Naive thymus-derived CD8-positive, alpha-beta T cell (primary cell): Measurements from ENCODE around the gene CFAP65. TPM values are rescaled to one million over a fixed set of nuclear protein-coding genes. Genes with fewer than 3 reads are reported as not detected.
A peak's percentile ranks its signal among the peaks of the same experiment; 100 is the strongest.

Experiments
- ATAC-seq, 2 donors: fragments of 150-1000 bp; cut with Tn5 transposase in 1 of 2; sonication (Bioruptor Pico), chemical (Tn5 transposase) in 1 of 2; 1 replicate in 1 of 2; 2 replicates in 1 of 2; pipeline ENCODE4 v1.10.0; 2021; ENCODE audit warnings: mild to moderate bottlenecking in 2 of 2, moderate library complexity in 2 of 2
- POLR2A ChIA-PET: fragments of 350-600 bp; sonication (Branson Sonifier 250); formaldehyde crosslinking; loops from one replicate; lab custom pipeline; 2021; ENCODE audit warnings: antibody characterized with exemption; lab: Charles Lee
- DNase-seq, 10 donors: peaks; one replicate each; pipeline versions ENCODE4 v3.0.0 to v3.0.0-alpha.2; 2020 to 2022
- H3K27ac Mint-ChIP-seq, 10 donors: one replicate each; pipeline ENCODE4 v1.8.0; 2020 to 2022; ENCODE audit warnings: mild to moderate bottlenecking in 10 of 10, mixed read lengths in 10 of 10, moderate library complexity in 4 of 10, inconsistent platforms in 1 of 10
- H3K27me3 Mint-ChIP-seq, 5 donors: one replicate each; pipeline ENCODE4 v1.8.0; 2021 to 2022; ENCODE audit warnings: mixed read lengths in 5 of 5
- H3K36me3 Mint-ChIP-seq, 3 donors: one replicate each; pipeline ENCODE4 v1.8.0; 2020 to 2022; ENCODE audit warnings: mixed read lengths in 3 of 3, mild to moderate bottlenecking in 2 of 3, inconsistent platforms in 1 of 3
- H3K4me1 Mint-ChIP-seq, 4 donors: one replicate each; pipeline ENCODE4 v1.8.0; 2021 to 2022; ENCODE audit warnings: mixed read lengths in 4 of 4
- H3K4me3 Mint-ChIP-seq, 10 donors: one replicate each; pipeline ENCODE4 v1.8.0; 2020 to 2022; ENCODE audit warnings: mild to moderate bottlenecking in 10 of 10, mixed read lengths in 10 of 10, moderate library complexity in 6 of 10, inconsistent platforms in 1 of 10
- H3K9me3 Mint-ChIP-seq, 9 donors: one replicate each; pipeline ENCODE4 v1.8.0; 2020 to 2022; ENCODE audit warnings: mixed read lengths in 9 of 9, mild to moderate bottlenecking in 3 of 9, inconsistent platforms in 1 of 9, moderate library complexity in 1 of 9
- polyA plus RNA-seq, 3 donors: library from polyadenylated mRNA; unstranded; fragments of 300-500 nt; fragmentation: Illumina TruSeq; gene quantifications; one replicate each; pipeline ENCODE4 v1.2.3, GENCODE V29; 2021
- total RNA-seq, 8 experiments: library from RNA in 2 of 8; stranded (reverse) in 2 of 8; gene quantifications; one replicate each; pipeline ENCODE4 v1.2.3 and lab custom pipeline; 2021 to 2026

Gene CFAP65
- total and polyA plus RNA-seq, 5 experiments from 2014 or later = 0.23 TPM; not detected in 4

DNA sequence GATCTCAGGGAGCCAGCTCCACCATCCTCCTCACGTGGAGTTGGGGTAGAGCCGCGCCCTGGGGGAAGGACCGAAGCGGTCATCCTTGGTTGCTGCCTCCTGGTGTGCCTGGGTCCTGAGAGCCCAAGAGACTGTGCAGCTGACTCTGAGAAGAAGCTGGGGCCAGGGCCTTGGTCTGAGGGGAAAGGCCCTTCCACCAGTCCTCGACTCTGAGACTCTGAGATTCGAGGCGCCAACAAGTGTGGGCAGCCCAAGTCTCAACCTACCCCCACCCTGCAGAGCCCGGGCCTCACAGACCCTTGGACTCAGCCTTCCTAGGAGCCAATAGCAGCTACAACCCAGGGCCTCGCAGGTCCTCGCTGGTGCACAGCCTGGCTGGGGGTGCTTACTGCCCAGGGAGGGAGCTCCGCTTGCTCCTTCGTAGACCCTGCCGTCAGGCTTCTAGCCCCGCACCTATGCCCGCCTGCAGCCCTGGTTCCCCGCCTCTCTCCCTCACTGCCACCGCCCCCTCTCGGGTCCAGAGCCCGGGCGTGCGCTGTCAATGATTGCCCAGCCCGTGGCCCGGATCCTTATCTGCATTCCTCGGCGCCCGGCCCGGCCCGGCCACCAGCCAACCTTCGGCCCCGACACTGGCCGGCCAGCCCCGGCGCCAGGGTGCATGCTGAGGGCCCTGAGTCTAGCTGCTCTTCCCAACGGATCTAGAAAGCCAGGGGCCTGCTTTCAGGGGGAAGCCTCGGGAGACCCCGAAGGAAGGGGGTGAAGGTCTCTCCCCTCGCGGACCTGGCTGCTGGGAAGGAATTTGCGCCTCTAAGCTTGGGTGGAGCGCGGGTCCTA is 17.4 kb upstream of the CFAP65 start:
- Mint-ChIP-seq H3K27ac (peak overlapping the region in 1 of 10 donors; percentile 65), H3K4me1 (peaks cover 15 to 28% (median 20%) of the 10 kb centered on the region in 4 donors), H3K36me3 (peaks cover 0 to 4% (median 0%) of the 10 kb centered on the region in 3 donors), H3K9me3 (no peaks in the 10 kb centered on the region), H3K4me3 (peak overlapping the region in 8 of 10 donors; percentile 11 to 87 (median 66)), H3K27me3 (peaks cover 37 to 82% (median 53%) of the 10 kb centered on the region in 5 donors)
- POLR2A ChIA-PET = interaction anchor here (1.0 kb wide), 1 partner anchor 95 kb away, joined by 3 read pairs; no protein-coding TSS in a partner anchor
- ATAC-seq (no peak), DNase-seq (peak in 1 of 10 donors; percentile 8)

DNA sequence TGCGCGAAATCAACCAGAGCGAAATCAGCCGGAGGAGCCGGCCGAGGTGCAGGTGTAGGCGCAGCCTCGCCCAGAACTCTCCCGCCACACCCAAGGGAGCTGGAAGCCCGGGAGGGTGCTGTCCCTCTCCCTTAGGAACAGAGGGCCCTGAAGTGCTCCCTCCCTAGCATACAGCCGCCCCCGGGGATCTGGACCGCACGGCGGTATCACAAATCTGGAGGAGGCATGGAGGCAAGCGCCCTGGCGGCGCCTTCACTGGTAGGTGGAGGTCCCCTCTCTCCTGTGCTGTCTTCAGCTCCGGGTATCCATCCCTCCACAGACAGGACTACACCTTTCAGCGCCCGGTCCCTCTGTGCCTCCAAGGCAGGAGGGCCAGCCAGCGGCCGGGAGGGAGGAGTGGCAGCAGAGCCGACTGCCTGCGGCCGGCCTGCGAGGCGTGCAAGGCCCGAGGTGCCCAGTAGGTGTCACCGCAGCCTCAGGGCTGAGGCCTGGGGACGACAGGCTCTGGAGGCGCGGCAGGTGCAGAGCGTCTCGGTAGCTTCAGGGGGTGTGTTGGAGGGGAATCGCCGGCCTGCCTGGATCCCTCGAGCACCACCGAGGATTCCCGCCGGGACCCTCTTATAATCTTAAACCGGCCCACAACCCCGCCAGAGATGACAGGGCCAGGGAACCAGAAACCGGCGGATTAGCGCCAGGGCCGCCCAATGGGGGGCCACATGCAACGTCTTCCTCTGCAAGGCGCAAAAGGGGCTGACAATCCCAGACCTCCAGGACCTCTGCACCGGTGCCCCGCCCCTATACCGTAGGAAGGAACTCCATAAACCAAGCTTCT is 16.6 kb upstream of the CFAP65 start:
- Mint-ChIP-seq H3K9me3 (no peaks in the 10 kb centered on the region), H3K27ac (peak overlapping the region in 1 of 10 donors; percentile 65), H3K4me1 (peaks cover 15 to 28% (median 20%) of the 10 kb centered on the region in 4 donors), H3K27me3 (peaks cover 35 to 85% (median 48%) of the 10 kb centered on the region in 5 donors), H3K36me3 (peaks cover 0 to 4% (median 0%) of the 10 kb centered on the region in 3 donors), H3K4me3 (peak overlapping the region in 9 of 10 donors; percentile 49 to 80 (median 67))
- ATAC-seq (peak; percentile 90 to 96), DNase-seq (peak; percentile 56 to 82 (median 73))
- POLR2A ChIA-PET = interaction anchor here (0.9 to 1.0 kb wide), 2 partner anchors 96 to 237 kb away, joined by 3 read pairs; no protein-coding TSS in a partner anchor

DNA sequence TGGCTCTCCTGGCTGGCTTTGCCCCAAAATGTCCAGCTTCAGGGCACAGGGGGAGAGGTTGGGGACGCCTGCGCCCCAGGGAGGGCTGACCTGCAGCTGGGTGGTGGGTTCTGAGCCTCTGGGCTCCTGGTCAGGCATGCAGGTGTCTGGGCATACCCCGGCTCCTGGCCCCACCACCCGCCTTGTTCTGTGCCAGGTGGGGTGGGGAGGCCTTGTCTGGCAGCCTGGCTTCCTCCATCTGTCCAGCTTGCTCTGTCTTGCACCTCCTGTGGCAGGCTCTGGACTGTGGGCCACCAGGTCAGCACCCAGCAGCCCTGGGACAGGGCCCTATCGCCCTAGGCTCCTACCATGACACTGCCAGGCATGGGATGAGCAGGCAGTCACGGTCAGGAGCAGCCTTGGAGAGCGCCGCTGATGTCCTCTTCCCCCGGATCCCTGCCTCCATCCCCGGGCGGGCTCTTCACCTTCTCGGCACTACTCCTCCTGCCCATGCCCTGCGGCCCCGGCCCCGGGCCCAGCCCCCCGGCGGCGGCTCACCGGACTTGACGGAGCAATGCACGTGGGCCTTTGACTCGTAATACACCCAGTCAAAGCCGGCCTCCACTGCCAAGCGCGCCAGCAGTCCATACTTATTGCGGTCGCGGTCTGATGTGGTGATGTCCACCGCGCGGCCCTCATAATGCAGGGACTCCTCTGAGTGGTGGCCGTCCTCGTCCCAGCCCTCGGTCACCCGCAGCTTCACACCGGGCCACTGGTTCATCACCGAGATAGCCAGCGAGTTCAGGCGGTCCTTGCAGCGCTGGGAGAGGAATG is 15.8 kb upstream of the CFAP65 start:
- POLR2A ChIA-PET = interaction anchor here (0.9 kb wide), 1 partner anchor 238 kb away, joined by 3 read pairs; no protein-coding TSS in a partner anchor
- H3K27me3 Mint-ChIP-seq = peaks cover 31 to 82% (median 47%) of the 10 kb centered on the region in 5 donors
- ATAC-seq (no peak), DNase-seq (no peak)
- H3K27ac Mint-ChIP-seq = no peak overlapping the region
- peaks cover 0 to 4% (median 0%) of the 10 kb centered on the region in 3 donors for H3K36me3 Mint-ChIP-seq
- no peaks in the 10 kb centered on the region for H3K9me3 Mint-ChIP-seq
- peak overlapping the region in 3 of 10 donors; percentile 4 to 78 (median 70) for H3K4me3 Mint-ChIP-seq
- H3K4me1 Mint-ChIP-seq = peaks cover 12 to 28% (median 20%) of the 10 kb centered on the region in 4 donors

DNA sequence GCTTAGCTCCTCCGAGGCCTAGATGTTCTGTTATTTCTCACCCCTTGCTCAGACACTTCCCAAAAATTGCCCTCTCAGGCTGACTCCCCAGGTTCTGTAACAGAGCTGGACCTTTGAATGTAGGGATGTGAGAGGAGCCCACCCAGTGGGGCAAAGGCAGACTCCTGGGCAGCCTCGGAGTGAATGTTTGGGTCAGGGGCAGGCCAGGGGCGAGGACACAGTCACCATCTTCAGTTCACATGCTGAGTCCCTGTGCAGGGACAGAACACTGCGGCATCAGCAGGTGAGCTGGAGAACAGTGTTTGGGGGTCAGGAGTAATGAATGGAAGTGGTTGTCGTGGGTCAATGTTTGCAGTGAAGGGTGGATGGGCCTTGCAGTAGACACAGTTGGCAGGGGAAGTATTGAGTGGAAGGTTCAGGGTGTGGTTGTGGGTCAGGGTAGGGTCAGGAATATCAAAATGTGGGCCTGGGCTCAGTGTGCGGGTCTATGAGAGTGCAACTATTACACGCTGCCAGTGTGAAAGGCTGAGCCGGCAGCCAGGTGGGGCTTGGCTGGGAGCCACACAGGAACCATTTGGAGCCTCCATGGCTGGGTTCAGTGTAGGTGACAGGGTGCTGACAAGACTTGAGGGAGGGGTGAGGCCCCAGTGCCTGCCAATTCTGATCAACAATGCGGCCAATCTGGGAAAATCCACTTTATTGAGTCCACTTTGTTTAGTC is 15.0 kb upstream of the CFAP65 start:
- H3K27me3 Mint-ChIP-seq = peaks cover 25 to 81% (median 42%) of the 10 kb centered on the region in 5 donors
- H3K4me3 Mint-ChIP-seq = peak overlapping the region in 3 of 10 donors; percentile 0 to 20 (median 2)
- H3K9me3 Mint-ChIP-seq = no peaks in the 10 kb centered on the region
- H3K27ac Mint-ChIP-seq = no peak overlapping the region
- H3K4me1 Mint-ChIP-seq = peaks cover 13 to 25% (median 18%) of the 10 kb centered on the region in 4 donors
- ATAC-seq (no peak), DNase-seq (no peak)
- H3K36me3 Mint-ChIP-seq = peaks cover 0 to 4% (median 0%) of the 10 kb centered on the region in 3 donors
- POLR2A ChIA-PET = no interaction called here

DNA sequence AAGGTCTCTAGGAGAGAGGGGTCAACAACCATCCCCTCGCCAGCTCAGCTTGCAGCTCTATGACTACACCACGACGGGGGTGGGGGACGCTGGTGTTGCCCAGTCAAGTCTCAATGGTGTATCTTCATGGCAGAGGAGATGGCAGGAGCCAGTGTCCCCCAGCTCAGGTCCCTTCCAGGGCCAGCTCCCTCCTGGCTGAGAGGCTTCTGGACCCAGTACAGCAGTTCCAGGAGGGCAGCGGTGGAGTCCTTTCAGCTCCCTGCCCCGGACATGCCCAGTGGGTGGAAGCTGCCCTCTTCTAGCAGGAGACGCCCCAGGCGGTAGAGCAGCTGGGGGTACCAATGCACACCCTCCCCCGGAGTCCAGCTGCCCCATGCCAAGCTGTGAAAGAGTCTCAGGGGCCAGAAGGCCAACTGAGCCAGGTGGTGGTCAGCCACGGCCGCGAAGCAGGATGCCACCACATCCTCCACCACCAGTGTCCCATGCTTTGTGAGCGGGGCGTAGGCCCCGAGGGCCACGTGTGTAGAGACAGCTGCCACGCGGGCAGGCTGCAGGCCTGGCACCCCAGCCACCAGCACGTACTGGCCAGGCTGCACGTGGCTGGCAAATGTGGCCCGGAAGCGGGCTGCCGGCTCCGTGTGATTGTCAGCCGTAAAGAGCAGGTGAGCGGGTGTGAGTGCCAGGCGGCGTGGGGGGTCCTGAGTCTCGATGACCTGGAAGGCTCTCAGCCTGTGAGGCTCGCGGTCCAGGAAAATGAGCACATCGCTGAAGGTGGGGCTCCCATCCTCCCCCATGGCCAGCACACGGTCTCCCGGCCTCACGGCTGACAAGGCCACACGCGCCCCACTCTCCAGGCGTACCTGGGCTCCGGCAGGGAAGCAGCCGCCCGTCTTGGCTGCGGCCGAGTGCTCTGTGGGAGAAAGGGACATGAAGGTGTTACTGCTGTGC is 13.9 kb upstream of the CFAP65 start:
- Mint-ChIP-seq H3K27ac (no peak overlapping the region), H3K27me3 (peaks cover 33 to 89% (median 51%) of the 10 kb centered on the region in 5 donors), H3K4me1 (peaks cover 14 to 23% (median 16%) of the 10 kb centered on the region in 4 donors), H3K36me3 (peaks cover 0 to 4% (median 0%) of the 10 kb centered on the region in 3 donors), H3K9me3 (no peaks in the 10 kb centered on the region), H3K4me3 (no peak overlapping the region)
- no peak for DNase-seq
- ATAC-seq = no peak
- POLR2A ChIA-PET = no interaction called here

DNA sequence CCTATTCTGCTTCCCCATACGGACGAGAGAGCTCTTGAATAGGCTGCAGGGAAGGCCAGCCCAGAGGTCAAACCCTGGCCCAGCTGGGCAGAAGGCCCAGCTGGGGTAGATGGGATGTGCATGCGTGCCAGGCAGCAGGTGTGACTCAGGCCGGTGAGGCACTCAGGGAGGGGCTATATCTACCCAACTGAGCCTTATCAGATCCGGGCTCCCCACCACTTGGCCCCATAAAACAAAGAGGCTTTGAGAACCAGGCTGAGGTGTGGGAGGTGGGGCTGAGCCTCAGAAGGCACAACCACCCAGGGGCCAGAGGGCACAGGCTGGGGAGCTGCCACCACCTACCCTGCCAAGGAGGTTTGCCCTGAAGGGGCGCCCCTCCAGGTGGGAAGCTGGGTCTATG is 8.0 kb upstream of the CFAP65 start:
- no peaks in the 10 kb centered on the region for H3K36me3 Mint-ChIP-seq
- peaks cover 47 to 92% (median 59%) of the 10 kb centered on the region in 5 donors for H3K27me3 Mint-ChIP-seq
- ATAC-seq (no peak), DNase-seq (no peak)
- H3K27ac Mint-ChIP-seq = peak overlapping the region in 1 of 10 donors; percentile 80
- peaks cover 0 to 4% (median 0%) of the 10 kb centered on the region in 4 donors for H3K4me1 Mint-ChIP-seq
- H3K4me3 Mint-ChIP-seq = no peak overlapping the region
- peaks cover 0 to 4% (median 0%) of the 10 kb centered on the region in 9 donors for H3K9me3 Mint-ChIP-seq
- POLR2A ChIA-PET = no interaction called here

DNA sequence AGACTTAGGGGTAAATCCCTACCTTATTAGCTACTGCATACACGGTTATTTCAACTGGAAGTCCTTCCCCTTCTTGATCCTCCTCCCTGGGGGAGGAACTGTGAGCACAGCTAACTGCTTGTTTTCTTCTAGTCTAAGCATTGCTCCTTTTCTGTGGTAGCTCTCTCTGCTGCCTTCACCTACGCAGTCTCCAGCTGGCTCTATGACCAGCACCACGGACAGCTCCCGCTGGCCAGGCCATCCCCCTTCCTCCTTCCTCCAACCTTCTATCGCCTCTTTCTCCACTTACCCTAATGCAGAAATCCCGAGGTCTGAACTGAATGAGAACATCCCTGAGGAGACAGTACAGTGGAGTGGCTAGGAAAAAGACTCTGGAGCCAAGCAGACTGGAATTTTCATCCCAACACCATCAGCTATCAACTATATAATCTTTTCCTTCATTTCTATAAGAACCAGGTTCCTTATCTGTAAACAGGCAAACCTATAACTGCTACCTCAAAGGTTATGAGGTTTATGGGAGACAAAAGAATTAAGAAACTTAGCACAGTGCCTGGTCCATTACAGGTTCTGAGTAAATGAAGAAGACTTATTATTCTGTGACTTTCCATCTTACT is 4.7 kb upstream of the CFAP65 start:
- ATAC-seq (no peak), DNase-seq (no peak)
- H3K27ac Mint-ChIP-seq = no peak overlapping the region
- peaks cover 54 to 97% (median 78%) of the 10 kb centered on the region in 5 donors for H3K27me3 Mint-ChIP-seq
- H3K9me3 Mint-ChIP-seq = peaks cover 0 to 4% (median 0%) of the 10 kb centered on the region in 9 donors
- H3K4me3 Mint-ChIP-seq = no peak overlapping the region
- H3K4me1 Mint-ChIP-seq = peaks cover 7 to 12% (median 10%) of the 10 kb centered on the region in 4 donors
- H3K36me3 Mint-ChIP-seq = peaks cover 0 to 2% (median 0%) of the 10 kb centered on the region in 3 donors
- POLR2A ChIA-PET = no interaction called here

DNA sequence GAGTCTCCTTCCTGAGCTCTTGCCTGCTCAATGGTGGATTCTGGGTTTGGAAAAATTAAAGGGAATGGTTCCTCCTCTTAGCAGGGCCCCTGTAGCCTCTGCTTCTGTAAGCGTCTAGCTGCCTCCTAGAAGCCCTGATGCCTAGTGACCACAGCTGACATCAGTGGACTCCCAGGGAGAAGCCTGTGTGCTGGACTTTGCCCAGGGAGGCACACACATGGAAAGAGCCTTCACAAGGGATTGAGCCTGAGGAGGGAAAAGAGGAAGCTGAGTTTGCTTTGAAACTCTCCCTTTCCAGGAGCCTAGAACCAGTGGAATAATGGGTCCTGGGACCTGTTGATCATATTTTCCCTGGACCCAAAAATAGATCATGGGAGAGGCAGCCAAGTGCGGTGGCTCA is 1.4 kb upstream of the CFAP65 start:
- H3K4me1 Mint-ChIP-seq = peaks cover 8 to 15% (median 11%) of the 10 kb centered on the region in 4 donors
- DNase-seq (no peak), ATAC-seq (no peak)
- H3K9me3 Mint-ChIP-seq = peaks cover 0 to 4% (median 0%) of the 10 kb centered on the region in 9 donors
- H3K4me3 Mint-ChIP-seq = no peak overlapping the region
- H3K27me3 Mint-ChIP-seq = peaks cover 46 to 97% (median 71%) of the 10 kb centered on the region in 5 donors
- H3K36me3 Mint-ChIP-seq = peaks cover 0 to 2% (median 0%) of the 10 kb centered on the region in 3 donors
- peak overlapping the region in 1 of 10 donors; percentile 37 for H3K27ac Mint-ChIP-seq
- POLR2A ChIA-PET = no interaction called here

DNA sequence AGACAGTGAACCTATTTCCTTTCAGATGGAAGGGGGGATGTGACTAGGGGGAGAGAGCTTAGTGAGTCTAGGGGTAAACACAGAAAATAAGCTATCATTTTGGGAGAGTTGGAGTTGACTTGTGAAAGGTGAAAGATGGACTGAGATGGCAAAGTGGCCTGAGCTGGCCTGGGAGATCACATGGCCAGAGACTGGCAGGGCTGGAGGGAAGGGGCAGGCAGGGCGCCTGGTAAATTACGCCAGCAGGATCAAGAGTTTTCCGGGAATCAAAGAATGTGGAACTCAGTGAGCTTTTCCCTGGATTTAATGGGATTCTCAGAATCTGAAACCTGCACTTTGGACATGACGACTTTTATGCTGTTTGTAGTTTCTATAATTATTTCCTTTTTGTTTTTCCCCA is 841 bp upstream of the CFAP65 start:
- peaks cover 42 to 97% (median 73%) of the 10 kb centered on the region in 5 donors for H3K27me3 Mint-ChIP-seq
- ATAC-seq (no peak), DNase-seq (no peak)
- POLR2A ChIA-PET = no interaction called here
- peaks cover 0 to 2% (median 0%) of the 10 kb centered on the region in 3 donors for H3K36me3 Mint-ChIP-seq
- H3K4me3 Mint-ChIP-seq = peak overlapping the region in 1 of 10 donors; percentile 79
- H3K27ac Mint-ChIP-seq = peak overlapping the region in 1 of 10 donors; percentile 87
- peaks cover 8 to 15% (median 11%) of the 10 kb centered on the region in 4 donors for H3K4me1 Mint-ChIP-seq
- peaks cover 0 to 4% (median 0%) of the 10 kb centered on the region in 9 donors for H3K9me3 Mint-ChIP-seq

DNA sequence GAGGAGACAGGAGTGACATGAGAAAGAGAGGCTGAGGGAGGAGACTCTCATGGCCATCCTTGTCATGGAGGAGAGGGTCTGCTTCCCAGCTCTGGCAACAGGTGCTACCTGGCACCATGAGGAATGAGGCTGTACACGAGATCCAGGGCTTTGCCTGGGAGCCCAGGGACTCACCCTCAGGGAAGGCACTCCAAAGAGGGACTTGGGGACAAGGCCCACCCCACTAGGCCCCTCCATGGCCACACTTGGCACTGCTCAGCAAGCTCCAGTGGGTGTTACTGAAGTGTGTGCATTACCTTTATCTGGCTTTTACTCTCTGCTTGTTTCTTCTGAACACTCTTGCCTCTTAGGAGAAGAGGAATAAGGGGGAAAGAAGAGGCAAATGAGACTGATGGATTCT is 2.7 kb downstream of the CFAP65 start:
- Mint-ChIP-seq H3K36me3 (peaks cover 0 to 2% (median 0%) of the 10 kb centered on the region in 3 donors), H3K27ac (no peak overlapping the region), H3K9me3 (peaks cover 0 to 3% (median 0%) of the 10 kb centered on the region in 9 donors), H3K4me3 (no peak overlapping the region), H3K27me3 (peaks cover 30 to 99% (median 69%) of the 10 kb centered on the region in 5 donors), H3K4me1 (peaks cover 8 to 15% (median 11%) of the 10 kb centered on the region in 4 donors)
- POLR2A ChIA-PET = no interaction called here
- ATAC-seq (no peak), DNase-seq (peak in 1 of 10 donors; percentile 54)
